Panc1 (cell line): Measurements from ENCODE around the gene TIE1. TPM values are rescaled to one million over a fixed set of nuclear protein-coding genes. Genes with fewer than 3 reads are reported as not detected.

Source experiments
- ATAC-seq: fragments of 200-7000 bp; cut with Tn5 transposase; 2 replicates; pipeline ENCODE4 v1.9.1; 2020; ENCODE audit warnings: mild to moderate bottlenecking, moderate library complexity
- BruUV-seq: library from RNA; stranded (reverse); fragments of 400-500 nt; replicated peaks from 2 replicates; lab custom pipeline; 2021; lab: Mats Ljungman, UMichigan
- CTCF ChIA-PET: fragments of 300-600 bp; sonication (Branson Sonifier 250); formaldehyde crosslinking; loops from one replicate; lab custom pipeline; 2022; ENCODE audit warnings: antibody characterized with exemption; lab: Charles Lee
- POLR2A ChIA-PET: fragments of 300-600 bp; sonication (Branson Sonifier 250); formaldehyde crosslinking; loops from one replicate; lab custom pipeline; 2022; ENCODE audit warnings: antibody characterized with exemption; lab: Charles Lee
- DNase-seq: peaks from one replicate; pipeline ENCODE4 v3.0.0-alpha.2; 2010; ENCODE audit warnings: low read depth, low spot score
- H3K27ac ChIP-seq: 2 replicates; pipeline ENCODE4 v1.5.1; 2011; ENCODE audit warnings: mild to moderate bottlenecking, low read length, inconsistent platforms
- H3K27me3 ChIP-seq: fragments of 200-500 bp; sonication (Bioruptor generic); 2 replicates; pipeline ENCODE4 v1.6.0; 2014; ENCODE audit warnings: low read length, inconsistent platforms; ENCODE audit not compliant: control insufficient read depth, insufficient read depth
- H3K36me3 ChIP-seq: fragments of 200-500 bp; sonication (Bioruptor generic); 2 replicates; pipeline ENCODE4 v1.5.1; 2014; ENCODE audit warnings: inconsistent platforms, mild to moderate bottlenecking, low read length, moderate library complexity; ENCODE audit not compliant: control insufficient read depth, insufficient read depth
- H3K4me1 ChIP-seq: 2 replicates; pipeline ENCODE4 v1.5.1; 2011; ENCODE audit warnings: inconsistent platforms, mild to moderate bottlenecking, low read length, moderate library complexity; ENCODE audit not compliant: control insufficient read depth, insufficient read depth
- H3K4me3 ChIP-seq, 2 experiments: 2 replicates each; pipeline ENCODE4 v1.5.1; 2011 to 2012; ENCODE audit warnings: low read depth in 2 of 2, low read length in 2 of 2, mild to moderate bottlenecking in 2 of 2, inconsistent platforms in 1 of 2, moderate library complexity in 1 of 2
- H3K9me3 ChIP-seq: fragments of 200-500 bp; sonication (Bioruptor generic); 2 replicates; pipeline ENCODE4 v1.5.1; 2014; ENCODE audit warnings: low read depth, mild to moderate bottlenecking, inconsistent platforms, low read length, moderate library complexity; ENCODE audit not compliant: control insufficient read depth, insufficient read depth
- POLR2AphosphoS5 ChIP-seq: IDR thresholded peaks from 2 replicates; pipeline ENCODE4 v1.6.1; 2012; ENCODE audit warnings: mild to moderate bottlenecking, low read depth, low read length, moderate library complexity
- SIN3A ChIP-seq: IDR thresholded peaks from 2 replicates; pipeline ENCODE4 v1.6.1; 2012; ENCODE audit warnings: low read depth, mild to moderate bottlenecking, low read length, moderate library complexity, borderline replicate concordance; ENCODE audit not compliant: insufficient read depth
- TCF7L2 ChIP-seq: IDR thresholded peaks from 2 replicates; pipeline ENCODE4 v1.6.1; 2011; ENCODE audit warnings: mild to moderate bottlenecking, low read depth, low read length, inconsistent platforms
- in situ Hi-C: cut with HindIII; loops from 2 replicates; pipeline ENCODE4 v1.10.0; 2016; ENCODE audit warnings: low sequenced_read_pairs, low pct_unique_long_range_greater_than_20kb
- intact Hi-C: fragments of 100-400 bp; cut with micrococcal nuclease; formaldehyde crosslinking; loops from one replicate; pipeline ENCODE4 v1.10.0; 2022; ENCODE audit not compliant: unreplicated experiment
- total RNA-seq: library from RNA; stranded (reverse); gene quantifications from one replicate; pipeline ENCODE4 v1.2.1, GENCODE V29; 2021; ENCODE audit not compliant: unreplicated experiment
- TF ChIP-seq, protein P1 (sequence below): fragments of 450-650 bp; IDR thresholded peaks from 2 replicates; pipeline ENCODE4 v1.5.1; 2017; ENCODE audit warnings: mild to moderate bottlenecking
- TF ChIP-seq, protein P2 (sequence below), 2 experiments: IDR thresholded peaks; 2 replicates each; pipeline ENCODE4 v1.6.1; 2011 to 2012; ENCODE audit warnings: low read depth in 2 of 2, control low read depth in 1 of 2, low read length in 1 of 2, mild to moderate bottlenecking in 1 of 2, moderate library complexity in 1 of 2; ENCODE audit not compliant: insufficient read depth in 1 of 2

TIE1 gene
- total RNA-seq, 1 experiment from 2014 or later, result 0.28 TPM

GRCh38 chr1:43296207-43296606 is 4.6 kb upstream of the TIE1 start:
- H3K9me3 ChIP-seq, result no peaks in the 10 kb centered on the region
- H3K27me3 ChIP-seq, result no peaks in the 10 kb centered on the region
- BruUV-seq, result no TSS peak
- ATAC-seq (no peak), DNase-seq (no peak)
- intact Hi-C loops (no loop called here), in situ Hi-C loops (no loop called here)
- no peak overlapping the region for H3K4me3 ChIP-seq
- no peak overlapping the region for H3K27ac ChIP-seq
- ChIA-PET CTCF (no interaction called here), POLR2A (no interaction called here)
- no peaks in the 10 kb centered on the region for H3K36me3 ChIP-seq
- no peaks in the 10 kb centered on the region for H3K4me1 ChIP-seq
- TF ChIP-seq, protein P1, sequence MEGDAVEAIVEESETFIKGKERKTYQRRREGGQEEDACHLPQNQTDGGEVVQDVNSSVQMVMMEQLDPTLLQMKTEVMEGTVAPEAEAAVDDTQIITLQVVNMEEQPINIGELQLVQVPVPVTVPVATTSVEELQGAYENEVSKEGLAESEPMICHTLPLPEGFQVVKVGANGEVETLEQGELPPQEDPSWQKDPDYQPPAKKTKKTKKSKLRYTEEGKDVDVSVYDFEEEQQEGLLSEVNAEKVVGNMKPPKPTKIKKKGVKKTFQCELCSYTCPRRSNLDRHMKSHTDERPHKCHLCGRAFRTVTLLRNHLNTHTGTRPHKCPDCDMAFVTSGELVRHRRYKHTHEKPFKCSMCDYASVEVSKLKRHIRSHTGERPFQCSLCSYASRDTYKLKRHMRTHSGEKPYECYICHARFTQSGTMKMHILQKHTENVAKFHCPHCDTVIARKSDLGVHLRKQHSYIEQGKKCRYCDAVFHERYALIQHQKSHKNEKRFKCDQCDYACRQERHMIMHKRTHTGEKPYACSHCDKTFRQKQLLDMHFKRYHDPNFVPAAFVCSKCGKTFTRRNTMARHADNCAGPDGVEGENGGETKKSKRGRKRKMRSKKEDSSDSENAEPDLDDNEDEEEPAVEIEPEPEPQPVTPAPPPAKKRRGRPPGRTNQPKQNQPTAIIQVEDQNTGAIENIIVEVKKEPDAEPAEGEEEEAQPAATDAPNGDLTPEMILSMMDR, result no peak
- TF ChIP-seq, protein P2, sequence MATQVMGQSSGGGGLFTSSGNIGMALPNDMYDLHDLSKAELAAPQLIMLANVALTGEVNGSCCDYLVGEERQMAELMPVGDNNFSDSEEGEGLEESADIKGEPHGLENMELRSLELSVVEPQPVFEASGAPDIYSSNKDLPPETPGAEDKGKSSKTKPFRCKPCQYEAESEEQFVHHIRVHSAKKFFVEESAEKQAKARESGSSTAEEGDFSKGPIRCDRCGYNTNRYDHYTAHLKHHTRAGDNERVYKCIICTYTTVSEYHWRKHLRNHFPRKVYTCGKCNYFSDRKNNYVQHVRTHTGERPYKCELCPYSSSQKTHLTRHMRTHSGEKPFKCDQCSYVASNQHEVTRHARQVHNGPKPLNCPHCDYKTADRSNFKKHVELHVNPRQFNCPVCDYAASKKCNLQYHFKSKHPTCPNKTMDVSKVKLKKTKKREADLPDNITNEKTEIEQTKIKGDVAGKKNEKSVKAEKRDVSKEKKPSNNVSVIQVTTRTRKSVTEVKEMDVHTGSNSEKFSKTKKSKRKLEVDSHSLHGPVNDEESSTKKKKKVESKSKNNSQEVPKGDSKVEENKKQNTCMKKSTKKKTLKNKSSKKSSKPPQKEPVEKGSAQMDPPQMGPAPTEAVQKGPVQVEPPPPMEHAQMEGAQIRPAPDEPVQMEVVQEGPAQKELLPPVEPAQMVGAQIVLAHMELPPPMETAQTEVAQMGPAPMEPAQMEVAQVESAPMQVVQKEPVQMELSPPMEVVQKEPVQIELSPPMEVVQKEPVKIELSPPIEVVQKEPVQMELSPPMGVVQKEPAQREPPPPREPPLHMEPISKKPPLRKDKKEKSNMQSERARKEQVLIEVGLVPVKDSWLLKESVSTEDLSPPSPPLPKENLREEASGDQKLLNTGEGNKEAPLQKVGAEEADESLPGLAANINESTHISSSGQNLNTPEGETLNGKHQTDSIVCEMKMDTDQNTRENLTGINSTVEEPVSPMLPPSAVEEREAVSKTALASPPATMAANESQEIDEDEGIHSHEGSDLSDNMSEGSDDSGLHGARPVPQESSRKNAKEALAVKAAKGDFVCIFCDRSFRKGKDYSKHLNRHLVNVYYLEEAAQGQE (IDR thresholded peaks at IDR 0.05; ENCODE audit: insufficient read depth in 1 of 2, low read depth in 2 of 2, low read length in 1 of 2), result no peak
- TF ChIP-seq POLR2AphosphoS5, result no peak
- no peak for TF ChIP-seq SIN3A
- no peak for TF ChIP-seq TCF7L2

DNA sequence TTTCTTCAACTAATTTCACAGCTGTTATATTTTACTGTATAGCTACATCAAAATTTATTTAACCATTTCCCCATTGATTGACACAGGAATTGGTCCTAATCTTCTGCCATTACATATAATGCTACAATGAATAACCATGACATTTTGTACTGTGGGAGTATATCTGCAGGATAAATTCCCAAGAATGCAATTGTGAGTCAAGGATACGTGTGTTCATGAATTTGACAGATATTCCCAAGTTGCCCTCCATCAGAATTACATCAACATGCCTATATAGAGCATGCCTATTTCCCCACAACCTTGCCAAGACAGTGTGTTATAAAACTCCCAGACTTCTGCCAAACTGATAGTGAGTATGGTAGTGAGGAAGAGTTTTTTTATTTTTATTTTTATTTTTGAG is 2.7 kb upstream of the TIE1 start:
- BruUV-seq, result no TSS peak
- intact Hi-C loops, result no loop called here
- CTCF ChIA-PET, result no interaction called here

More for the DNA sequence above, 2.7 kb upstream of the TIE1 start:
- in situ Hi-C loops, result no loop called here
- no peaks in the 10 kb centered on the region for H3K36me3 ChIP-seq
- TF ChIP-seq POLR2AphosphoS5, result no peak
- TF ChIP-seq TCF7L2, result no peak
- TF ChIP-seq, protein P2 (IDR thresholded peaks at IDR 0.05; ENCODE audit: insufficient read depth in 1 of 2, low read depth in 2 of 2, low read length in 1 of 2), result no peak
- TF ChIP-seq, protein P1, result no peak
- no peak for TF ChIP-seq SIN3A
- H3K4me1 ChIP-seq, result no peaks in the 10 kb centered on the region
- no peak overlapping the region for H3K4me3 ChIP-seq
- no peak overlapping the region for H3K27ac ChIP-seq
- no peaks in the 10 kb centered on the region for H3K27me3 ChIP-seq
- no peaks in the 10 kb centered on the region for H3K9me3 ChIP-seq
- ATAC-seq (no peak), DNase-seq (no peak)
- POLR2A ChIA-PET, result no interaction called here
